Stomach (tissue), 9 donors: ENCODE results near the gene HIF1A. TPM values are rescaled to one million over a fixed set of nuclear protein-coding genes. Genes with fewer than 3 reads are reported as not detected.

ENCODE experiments used
- DNase-seq, 2 donors: peaks; one replicate each; pipeline versions ENCODE4 v3.0.0 to v3.0.0-alpha.2; 2013 to 2019
- H3K27ac ChIP-seq, 5 donors: fragments of 200-600 bp in 4 of 5; sonication (generic) in 4 of 5; one replicate each; pipeline ENCODE4 v1.5.1; 2013 to 2019; ENCODE audit warnings: mild to moderate bottlenecking in 1 of 5, moderate library complexity in 1 of 5
- H3K27me3 ChIP-seq, 3 donors: fragments of 200-600 bp; sonication (generic); one replicate each; pipeline ENCODE4 v1.5.1; 2017 to 2019; ENCODE audit warnings: mixed run types in 1 of 3
- H3K36me3 ChIP-seq, 4 donors: fragments of 200-600 bp; sonication (generic); 1 replicate in 3 of 4; 2 replicates in 1 of 4; pipeline ENCODE4 v1.5.1; 2016 to 2019
- H3K4me1 ChIP-seq, 4 donors: fragments of 200-600 bp; sonication (generic); one replicate each; pipeline ENCODE4 v1.5.1; 2016 to 2019
- H3K4me3 ChIP-seq, 4 donors: fragments of 200-600 bp; sonication (generic) in 3 of 4; one replicate each; pipeline ENCODE4 v1.5.1; 2016 to 2019; ENCODE audit warnings: mild to moderate bottlenecking in 1 of 4
- H3K9me3 ChIP-seq, 4 donors: fragments of 200-600 bp; sonication (generic); one replicate each; pipeline ENCODE4 v1.5.1; 2016 to 2019
- EP300 ChIP-seq: sonication (generic); formaldehyde crosslinking; IDR thresholded peaks from one replicate; pipeline ENCODE4 v1.6.1; 2017; ENCODE audit warnings: antibody characterized with exemption
- POLR2A ChIP-seq, 4 donors: fragments of 450-650 bp; IDR thresholded peaks; one replicate each; pipeline ENCODE4 v1.6.1; 2016; ENCODE audit warnings: antibody characterized with exemption in 4 of 4, control low read depth in 2 of 4, mild to moderate bottlenecking in 1 of 4, moderate library complexity in 1 of 4
- POLR2AphosphoS5 ChIP-seq, 3 donors: sonication (generic); formaldehyde crosslinking; IDR thresholded peaks; one replicate each; pipeline ENCODE4 v1.6.1; 2016; ENCODE audit warnings: antibody characterized with exemption in 3 of 3
- WGBS, 5 donors: extraction: QIAGEN DNeasy Blood & Tissue Kit in 3 of 5; methylation state at CpG; one replicate each; pipeline versions ENCODE4 v1.1.5 to v1.1.7; 2013 to 2018; 5-methylcytosine and 5-hydroxymethylcytosine counted together
- intact Hi-C: fragments of 100-400 bp; cut with DNase I; formaldehyde crosslinking; loops from one replicate; pipeline ENCODE4 v1.15.1; 2023; ENCODE audit warnings: low total_unique reads
- polyA plus RNA-seq, 3 donors: library from polyadenylated mRNA; stranded (reverse); fragments of 200-250 nt; gene quantifications; one replicate each; pipeline ENCODE4 v1.2.3, GENCODE V29; 2013
- total RNA-seq, 5 donors: library from RNA; depleted of rRNA; stranded (reverse); fragments of >200 nt; gene quantifications; one replicate each; pipeline versions ENCODE4 v1.1.0 to v1.2.3, GENCODE V29; 2014 to 2016
- TF ChIP-seq, protein P1 (sequence below), 7 experiments: fragments of 450-650 bp in 4 of 7; fragments of 200-600 bp in 3 of 7; sonication (generic) in 3 of 7; IDR thresholded peaks; one replicate each; pipeline ENCODE4 v1.5.1; 2016 to 2019; ENCODE audit warnings: antibody characterized with exemption in 7 of 7, control low read depth in 2 of 7, mild to moderate bottlenecking in 1 of 7
- donor health status: healthy with polysubstance abuse.
- donor health status: Bipolar disorder and iron deficiency.
- donor health status: healthy.

Gene HIF1A
- total and polyA plus RNA-seq, 8 donors: 26.4 to 192 (median 77.8) TPM

DNA sequence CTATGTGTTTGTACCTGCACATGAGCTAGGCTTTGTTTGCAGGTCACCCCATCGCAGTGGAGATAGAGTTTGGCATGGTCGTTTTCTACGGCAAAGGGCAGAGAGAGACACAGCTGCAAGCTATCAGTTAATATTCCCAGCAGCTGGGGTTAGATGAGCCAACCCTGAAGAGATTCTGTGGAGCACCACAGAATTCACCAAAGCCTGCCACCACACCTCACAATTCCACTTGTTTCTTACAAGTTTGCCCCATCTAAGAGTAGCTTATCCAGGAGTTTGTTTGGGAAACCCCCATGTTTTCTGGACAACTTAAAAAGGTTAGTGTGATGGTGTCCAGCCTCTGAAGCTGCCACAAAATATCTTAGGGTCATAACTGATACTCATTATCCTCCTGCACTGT is 20.0 kb upstream of the HIF1A start:
- H3K9me3 ChIP-seq: no peaks in the 10 kb centered on the region
- WGBS, 5 donors: 78 to 87% (median 82%) methylated on average over 3 of the region's 3 CpGs

DNA sequence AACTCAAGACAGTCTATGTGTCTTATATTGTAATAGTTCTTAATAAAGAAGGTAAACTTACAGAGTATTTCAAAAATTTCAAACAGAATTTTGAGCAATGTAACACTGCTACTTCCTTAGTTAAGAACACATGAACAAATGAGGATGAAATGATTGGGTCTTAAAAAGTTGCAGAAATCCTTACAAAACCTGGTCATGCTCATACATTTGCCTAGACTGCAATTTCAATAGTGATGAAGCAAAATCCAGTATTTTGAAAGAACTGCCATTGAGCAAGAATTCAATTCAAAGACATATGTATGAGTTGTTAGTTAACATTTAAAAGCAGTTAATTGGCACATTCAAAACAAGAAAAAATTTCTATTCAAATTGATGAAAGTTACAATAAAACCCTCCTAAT is 17.8 kb upstream of the HIF1A start:
- no peak for DNase-seq
- Histone ChIP-seq H3K36me3 (no peaks in the 10 kb centered on the region), H3K4me1 (no peaks in the 10 kb centered on the region), H3K9me3 (no peaks in the 10 kb centered on the region), H3K27me3 (no peaks in the 10 kb centered on the region), H3K27ac (no peak overlapping the region), H3K4me3 (no peak overlapping the region)
- intact Hi-C loops: no loop called here
- TF ChIP-seq POLR2AphosphoS5 (IDR thresholded peaks at IDR 0.05): no peak
- TF ChIP-seq POLR2A (IDR thresholded peaks at IDR 0.05): no peak
- TF ChIP-seq, protein P1, sequence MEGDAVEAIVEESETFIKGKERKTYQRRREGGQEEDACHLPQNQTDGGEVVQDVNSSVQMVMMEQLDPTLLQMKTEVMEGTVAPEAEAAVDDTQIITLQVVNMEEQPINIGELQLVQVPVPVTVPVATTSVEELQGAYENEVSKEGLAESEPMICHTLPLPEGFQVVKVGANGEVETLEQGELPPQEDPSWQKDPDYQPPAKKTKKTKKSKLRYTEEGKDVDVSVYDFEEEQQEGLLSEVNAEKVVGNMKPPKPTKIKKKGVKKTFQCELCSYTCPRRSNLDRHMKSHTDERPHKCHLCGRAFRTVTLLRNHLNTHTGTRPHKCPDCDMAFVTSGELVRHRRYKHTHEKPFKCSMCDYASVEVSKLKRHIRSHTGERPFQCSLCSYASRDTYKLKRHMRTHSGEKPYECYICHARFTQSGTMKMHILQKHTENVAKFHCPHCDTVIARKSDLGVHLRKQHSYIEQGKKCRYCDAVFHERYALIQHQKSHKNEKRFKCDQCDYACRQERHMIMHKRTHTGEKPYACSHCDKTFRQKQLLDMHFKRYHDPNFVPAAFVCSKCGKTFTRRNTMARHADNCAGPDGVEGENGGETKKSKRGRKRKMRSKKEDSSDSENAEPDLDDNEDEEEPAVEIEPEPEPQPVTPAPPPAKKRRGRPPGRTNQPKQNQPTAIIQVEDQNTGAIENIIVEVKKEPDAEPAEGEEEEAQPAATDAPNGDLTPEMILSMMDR (IDR thresholded peaks at IDR 0.05): no peak
- no peak for TF ChIP-seq EP300

More for the DNA sequence above, 20.0 kb upstream of the HIF1A start:
- H3K27ac ChIP-seq: no peak overlapping the region
- TF ChIP-seq EP300 (no peak), POLR2AphosphoS5 (IDR thresholded peaks at IDR 0.05) (no peak), POLR2A (IDR thresholded peaks at IDR 0.05) (no peak)
- TF ChIP-seq, protein P1 (IDR thresholded peaks at IDR 0.05): no peak
- no peak for DNase-seq
- no peaks in the 10 kb centered on the region for H3K36me3 ChIP-seq
- H3K4me1 ChIP-seq: peaks cover 0 to 9% (median 0%) of the 10 kb centered on the region in 4 donors
- intact Hi-C loops: no loop called here
- H3K4me3 ChIP-seq: no peak overlapping the region
- H3K27me3 ChIP-seq: no peaks in the 10 kb centered on the region

DNA sequence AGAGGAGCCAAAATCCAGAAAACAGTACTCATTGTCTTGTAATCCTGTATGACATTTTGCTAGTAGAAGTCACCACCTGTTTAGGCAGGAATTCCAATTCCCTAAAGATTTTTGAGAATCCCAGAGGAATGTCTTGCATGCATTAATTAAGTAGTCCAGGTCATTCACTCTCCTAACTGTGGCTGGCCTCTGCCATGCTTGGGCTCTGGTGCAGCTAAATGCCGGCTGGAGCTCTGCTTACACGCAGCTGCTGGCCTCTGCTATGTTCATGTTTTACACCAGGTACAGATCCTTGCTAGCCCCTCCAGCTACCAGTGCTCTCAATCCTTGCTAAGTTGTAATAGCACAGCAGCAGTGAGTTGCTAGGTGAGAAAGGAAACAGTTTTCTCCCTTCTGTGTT is 16.3 kb upstream of the HIF1A start:
- Histone ChIP-seq H3K27me3 (no peaks in the 10 kb centered on the region), H3K4me3 (no peak overlapping the region), H3K4me1 (no peaks in the 10 kb centered on the region), H3K27ac (no peak overlapping the region), H3K9me3 (no peaks in the 10 kb centered on the region), H3K36me3 (no peaks in the 10 kb centered on the region)
- TF ChIP-seq, protein P1 (IDR thresholded peaks at IDR 0.05): no peak
- no peak for TF ChIP-seq EP300
- TF ChIP-seq POLR2AphosphoS5 (IDR thresholded peaks at IDR 0.05): no peak
- no peak for TF ChIP-seq POLR2A (IDR thresholded peaks at IDR 0.05)
- WGBS, 5 donors: 46 to 71% (median 67%) methylated on average over 2 of the region's 2 CpGs
- DNase-seq: no peak
- intact Hi-C loops: no loop called here

DNA sequence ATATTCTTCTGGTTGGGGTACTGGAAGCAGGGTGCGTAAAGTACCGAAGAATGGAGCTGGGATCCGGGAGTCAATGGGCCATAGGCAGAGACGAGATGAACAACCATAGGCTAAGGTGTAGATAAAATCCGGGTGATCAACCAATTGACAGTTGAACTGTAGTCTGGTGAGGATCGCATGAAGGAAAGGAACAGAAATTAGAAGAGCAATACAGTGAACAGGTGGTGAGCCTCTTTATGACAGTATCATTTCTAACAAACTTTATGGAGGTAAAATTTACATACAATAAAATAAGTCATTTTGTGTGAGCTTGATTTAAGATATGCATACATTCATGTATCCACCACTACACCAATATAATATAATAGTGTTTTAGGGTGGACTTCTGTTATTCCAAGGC is 13.9 kb upstream of the HIF1A start:
- 95 to 97% (median 96%) methylated on average over 6 of the region's 6 CpGs for WGBS, 5 donors
- no peak for DNase-seq
- Histone ChIP-seq H3K36me3 (no peaks in the 10 kb centered on the region), H3K4me3 (no peak overlapping the region), H3K9me3 (no peaks in the 10 kb centered on the region), H3K27ac (no peak overlapping the region), H3K27me3 (no peaks in the 10 kb centered on the region), H3K4me1 (no peaks in the 10 kb centered on the region)
- intact Hi-C loops: no loop called here
- TF ChIP-seq EP300: no peak
- no peak for TF ChIP-seq POLR2AphosphoS5 (IDR thresholded peaks at IDR 0.05)
- TF ChIP-seq, protein P1 (IDR thresholded peaks at IDR 0.05): no peak
- no peak for TF ChIP-seq POLR2A (IDR thresholded peaks at IDR 0.05)
